T-helper 22 cell (primary cell): ENCODE data around the gene SYNPO.

Experiments used
- DNase-seq: peaks from one replicate; pipeline ENCODE4 v3.0.0-alpha.2; 2020; ENCODE audit warnings: low read depth

SYNPO gene

GRCh38 chr5:150640311-150641005 lies at the start of gene SYNPO:
SYNPO (plus strand) TSS chr5:150640660; CDS start chr5:150648276, 7,616 bp downstream.
- DNase-seq = no peak

- DNase-seq = no peak
These were observed 49.3 kb upstream of the SYNPO start for GRCh38 chr5:150590979-150591695.

- no peak for DNase-seq
These were observed 46.9 kb upstream of the SYNPO start for GRCh38 chr5:150593593-150593992.

GRCh38 chr5:150593996-150594395 lies 46.5 kb upstream of the SYNPO start:
- DNase-seq = no peak

- no peak for DNase-seq
These were observed 44.9 kb upstream of the SYNPO start for GRCh38 chr5:150595466-150596031.

GRCh38 chr5:150596313-150596712 lies 44.1 kb upstream of the SYNPO start:
- DNase-seq = no peak

- DNase-seq = no peak
These were observed 43.6 kb upstream of the SYNPO start for GRCh38 chr5:150596826-150597225.

GRCh38 chr5:150598006-150598405 lies 42.5 kb upstream of the SYNPO start:
- no peak for DNase-seq

GRCh38 chr5:150598821-150599273 lies 41.6 kb upstream of the SYNPO start:
- no peak for DNase-seq

GRCh38 chr5:150599281-150599680 lies 41.2 kb upstream of the SYNPO start:
- no peak for DNase-seq

GRCh38 chr5:150599917-150600511 lies 40.4 kb upstream of the SYNPO start:
- no peak for DNase-seq

GRCh38 chr5:150600616-150601490 lies 39.6 kb upstream of the SYNPO start:
- DNase-seq = no peak

GRCh38 chr5:150601491-150602345 lies 38.7 kb upstream of the SYNPO start:
- DNase-seq = no peak

- DNase-seq = no peak
These were observed 37.4 kb upstream of the SYNPO start for GRCh38 chr5:150603052-150603451.

GRCh38 chr5:150603491-150603890 lies 37.0 kb upstream of the SYNPO start:
- DNase-seq = no peak

GRCh38 chr5:150604010-150604409 lies 36.5 kb upstream of the SYNPO start:
- no peak for DNase-seq

- DNase-seq = no peak
These were observed 35.5 kb upstream of the SYNPO start for GRCh38 chr5:150604894-150605440.

- no peak for DNase-seq
These were observed 34.9 kb upstream of the SYNPO start for GRCh38 chr5:150605546-150605945.

- no peak for DNase-seq
These were observed 34.0 kb upstream of the SYNPO start for GRCh38 chr5:150606476-150606875.

GRCh38 chr5:150607105-150607504 lies 33.4 kb upstream of the SYNPO start:
- no peak for DNase-seq

- no peak for DNase-seq
These were observed 32.5 kb upstream of the SYNPO start for GRCh38 chr5:150607991-150608390.
